HCT116 (cell line): ENCODE measurements around the gene ACKR3. TPM values are rescaled to one million over a fixed set of nuclear protein-coding genes. Genes with fewer than 3 reads are reported as not detected.

Experiments
- ATAC-seq: fragments of 200-7000 bp; cut with Tn5 transposase; 2 replicates; pipeline ENCODE4 v1.9.1; 2020; ENCODE audit warnings: mild to moderate bottlenecking, moderate library complexity
- BruUV-seq: library from RNA; stranded (reverse); fragments of 400-500 nt; replicated peaks from 2 replicates; lab custom pipeline; 2021; lab: Mats Ljungman, UMichigan
- CTCF ChIA-PET: fragments of 300-600 bp; sonication (Branson Sonifier 250); formaldehyde crosslinking; loops from one replicate; lab custom pipeline; 2021; ENCODE audit warnings: antibody characterized with exemption; lab: Charles Lee
- POLR2A ChIA-PET: fragments of 300-600, 350-600 bp; sonication (Branson Sonifier 250); formaldehyde crosslinking; loops from one replicate; lab custom pipeline; 2021; ENCODE audit warnings: antibody characterized with exemption; lab: Charles Lee
- RAD21 ChIA-PET, 2 experiments: fragments of 300-600 bp; sonication (Branson Sonifier 250); formaldehyde crosslinking; loops; one replicate each; lab custom pipeline; 2023; ENCODE audit warnings: low total read pairs in 2 of 2; ENCODE audit not compliant: uncharacterized antibody in 2 of 2, unreplicated experiment in 2 of 2, low non-redundant PET in 1 of 2; lab: Charles Lee
- DNase-seq: peaks from one replicate; pipeline ENCODE4 v3.0.0-alpha.2; 2010; ENCODE audit warnings: low read depth, low spot score
- H2AFZ ChIP-seq: fragments of 200-600 bp; shearing (Covaris generic), sonication (generic); 2 replicates; pipeline ENCODE4 v1.6.1; 2017; ENCODE audit warnings: low read depth, mixed run types, mixed read lengths, antibody characterized with exemption, low read length; ENCODE audit not compliant: poor library complexity, severe bottlenecking
- H3K27ac ChIP-seq: 2 replicates; pipeline ENCODE4 v1.5.1; 2012; ENCODE audit warnings: low read depth, low read length
- H3K27me3 ChIP-seq: fragments of 200-600 bp; sonication (generic); 2 replicates; pipeline ENCODE4 v1.6.1; 2016; ENCODE audit warnings: mixed run types, low read length, mixed read lengths; ENCODE audit not compliant: insufficient read depth
- H3K36me3 ChIP-seq, 2 experiments: fragments of 200-500 bp in 1 of 2; fragments of 200-600 bp in 1 of 2; sonication (Bioruptor generic) in 1 of 2; sonication (generic) in 1 of 2; 2 replicates each; pipeline versions ENCODE4 v1.5.1 to v1.6.1; 2014 to 2016; ENCODE audit warnings: low read length in 2 of 2, inconsistent platforms in 1 of 2, mixed read lengths in 1 of 2, mixed run types in 1 of 2; ENCODE audit not compliant: insufficient read depth in 2 of 2, control insufficient read depth in 1 of 2
- H3K4me1 ChIP-seq, 2 experiments: fragments of 200-600 bp in 1 of 2; sonication (generic) in 1 of 2; 2 replicates each; pipeline versions ENCODE4 v1.5.1 to v1.6.1; 2012 to 2017; ENCODE audit warnings: low read length in 2 of 2, inconsistent platforms in 1 of 2, mild to moderate bottlenecking in 1 of 2, mixed read lengths in 1 of 2, mixed run types in 1 of 2, moderate library complexity in 1 of 2; ENCODE audit not compliant: insufficient read depth in 2 of 2, control insufficient read depth in 1 of 2
- H3K4me2 ChIP-seq: fragments of 200-600 bp; sonication (generic); 2 replicates; pipeline ENCODE4 v1.6.1; 2017; ENCODE audit warnings: mixed run types, low read length, mixed read lengths
- H3K4me3 ChIP-seq, 2 experiments: fragments of 200-600 bp in 1 of 2; sonication (generic) in 1 of 2; replicated peaks in 1 of 2; 2 replicates each; pipeline ENCODE4 v1.5.1; 2011 to 2016; ENCODE audit warnings: low read length in 2 of 2, control low read depth in 1 of 2, low read depth in 1 of 2, mild to moderate bottlenecking in 1 of 2, mixed read lengths in 1 of 2, mixed run types in 1 of 2
- H3K79me2 ChIP-seq: fragments of 200-600 bp; sonication (generic); 2 replicates; pipeline ENCODE4 v1.6.1; 2017; ENCODE audit warnings: mild to moderate bottlenecking, mixed run types, low read length, moderate library complexity, mixed read lengths; ENCODE audit not compliant: insufficient read depth
- H3K9ac ChIP-seq: fragments of 200-600 bp; sonication (generic); 2 replicates; pipeline ENCODE4 v1.6.1; 2016; ENCODE audit warnings: low read length, mixed read lengths
- H3K9me2 ChIP-seq: fragments of 200-600 bp; sonication (generic), shearing (Covaris generic); 2 replicates; pipeline ENCODE4 v1.6.1; 2017; ENCODE audit warnings: mixed run types, mild to moderate bottlenecking, moderate library complexity; ENCODE audit not compliant: insufficient read depth
- H3K9me3 ChIP-seq, 2 experiments: fragments of 200-500 bp in 1 of 2; fragments of 200-600 bp in 1 of 2; sonication (Bioruptor generic) in 1 of 2; sonication (generic) in 1 of 2; 2 replicates each; pipeline ENCODE4 v1.6.1; 2014 to 2017; ENCODE audit warnings: low read length in 2 of 2, mixed read lengths in 2 of 2, inconsistent platforms in 1 of 2, low read depth in 1 of 2, mild to moderate bottlenecking in 1 of 2, mixed run types in 1 of 2, moderate library complexity in 1 of 2; ENCODE audit not compliant: control insufficient read depth in 1 of 2, insufficient read depth in 1 of 2
- H4K20me1 ChIP-seq: fragments of 200-600 bp; sonication (generic), shearing (Covaris generic); 2 replicates; pipeline ENCODE4 v1.6.1; 2017; ENCODE audit warnings: mixed run types, mild to moderate bottlenecking, moderate library complexity; ENCODE audit not compliant: insufficient read depth
- CEBPB ChIP-seq: IDR thresholded peaks from 2 replicates; pipeline ENCODE4 v1.6.1; 2012; ENCODE audit warnings: low read depth
- EGR1 ChIP-seq: IDR thresholded peaks from 2 replicates; pipeline ENCODE4 v1.6.1; 2012; ENCODE audit warnings: low read depth
- ELF1 ChIP-seq: IDR thresholded peaks from 2 replicates; pipeline ENCODE4 v1.6.1; 2012; ENCODE audit warnings: low read depth, borderline replicate concordance
- EZH2 ChIP-seq: fragments of 200-600 bp; sonication (generic); IDR thresholded peaks from 2 replicates; pipeline ENCODE4 v1.6.1; 2017; ENCODE audit warnings: antibody characterized with exemption, mixed run types
- EZH2phosphoT487 ChIP-seq: fragments of 200-600 bp; IDR thresholded peaks from 2 replicates; pipeline ENCODE4 v1.6.1; 2018; ENCODE audit warnings: antibody characterized with exemption, borderline replicate concordance
- JUND ChIP-seq: IDR thresholded peaks from 2 replicates; pipeline ENCODE4 v1.6.1; 2012
- POLR2A ChIP-seq: IDR thresholded peaks from 2 replicates; pipeline ENCODE4 v1.7.0; 2011; ENCODE audit warnings: borderline replicate concordance; ENCODE audit not compliant: insufficient read depth, insufficient read length; ENCODE audit errors: extremely low read depth
- POLR2AphosphoS5 ChIP-seq: IDR thresholded peaks from 2 replicates; pipeline ENCODE4 v1.6.1; 2011; ENCODE audit warnings: mild to moderate bottlenecking, low read depth, low read length, moderate library complexity
- SIN3A ChIP-seq: IDR thresholded peaks from 2 replicates; pipeline ENCODE4 v1.6.1; 2012; ENCODE audit warnings: low read depth
- SP1 ChIP-seq: IDR thresholded peaks from 2 replicates; pipeline ENCODE4 v1.6.1; 2012; ENCODE audit warnings: low read depth
- SRF ChIP-seq: IDR thresholded peaks from 2 replicates; pipeline ENCODE4 v1.6.1; 2012; ENCODE audit warnings: low read depth
- YY1 ChIP-seq: IDR thresholded peaks from 2 replicates; pipeline ENCODE4 v1.6.1; 2011; ENCODE audit warnings: low read length, low read depth, moderate library complexity, mild to moderate bottlenecking; ENCODE audit not compliant: insufficient replicate concordance; ENCODE audit errors: extremely low read depth
- ZFX ChIP-seq: fragments of 450-650 bp; IDR thresholded peaks from 2 replicates; pipeline ENCODE4 v1.6.1; 2017
- ZNF274 ChIP-seq: fragments of 200-500 bp; sonication (Bioruptor generic); IDR thresholded peaks from 2 replicates; pipeline ENCODE4 v1.6.1; 2014; ENCODE audit warnings: mild to moderate bottlenecking, low read depth, low read length, inconsistent platforms
- intact Hi-C: fragments of 100-400 bp; cut with micrococcal nuclease; formaldehyde crosslinking; loops from 2 replicates; pipeline ENCODE4 v1.10.0; 2022
- total RNA-seq: library from RNA; stranded (reverse); gene quantifications from one replicate; pipeline ENCODE4 v1.2.1, GENCODE V29; 2021; ENCODE audit not compliant: unreplicated experiment
- TF ChIP-seq, protein P1 (sequence below): IDR thresholded peaks from 2 replicates; pipeline ENCODE4 v1.6.1; 2012
- TF ChIP-seq, protein P2 (sequence below), 3 experiments: fragments of 200-600 bp in 1 of 3; sonication (generic) in 1 of 3; IDR thresholded peaks in 2 of 3; conservative IDR thresholded peaks in 1 of 3; 2 replicates each; pipeline ENCODE4 v1.5.1; 2012 to 2017; ENCODE audit warnings: low read depth in 2 of 3, low read length in 2 of 3, antibody characterized with exemption in 1 of 3, borderline replicate concordance in 1 of 3, control low read depth in 1 of 3, mild to moderate bottlenecking in 1 of 3, mixed read lengths in 1 of 3, mixed run types in 1 of 3, moderate library complexity in 1 of 3; ENCODE audit not compliant: insufficient read depth in 1 of 3
- TF ChIP-seq, protein P3 (sequence below): IDR thresholded peaks from 2 replicates; pipeline ENCODE4 v1.6.1; 2011; ENCODE audit warnings: mild to moderate bottlenecking, low read length, moderate library complexity; ENCODE audit not compliant: insufficient replicate concordance; ENCODE audit errors: extremely low read depth
- TF ChIP-seq, protein P4 (sequence below): IDR thresholded peaks from 2 replicates; pipeline ENCODE4 v1.6.1; 2012
- TF ChIP-seq, protein P5 (sequence below): IDR thresholded peaks from 2 replicates; pipeline ENCODE4 v1.6.1; 2012; ENCODE audit warnings: low read depth

ACKR3 gene
- total RNA-seq, 1 experiment from 2014 or later: 0.20 TPM

DNA sequence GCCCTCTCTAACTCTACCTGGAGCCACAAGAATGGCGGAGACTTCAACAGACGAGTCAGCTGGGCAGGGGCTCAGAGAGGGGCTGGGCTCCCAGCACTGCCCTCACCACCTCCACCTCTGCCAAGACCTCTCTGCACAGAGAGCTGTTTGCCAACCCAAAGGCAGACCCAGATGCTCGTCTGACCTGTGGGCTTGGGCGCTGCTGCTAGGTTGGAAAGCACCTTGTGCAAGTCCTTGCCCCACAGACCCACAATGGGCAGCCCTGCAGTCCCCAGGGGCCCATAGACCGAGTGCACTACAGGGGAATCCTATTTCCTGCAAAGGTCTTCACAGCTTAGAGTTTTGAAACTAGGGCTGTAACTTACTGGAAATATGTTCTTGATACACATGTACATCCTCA lies 13.3 kb downstream of the ACKR3 start:
- peaks cover 33% of the 10 kb centered on the region for H3K27me3 ChIP-seq
- no peaks in the 10 kb centered on the region for H3K9me2 ChIP-seq
- TF ChIP-seq ZFX (no peak), ELF1 (no peak), POLR2A (no peak), EZH2phosphoT487 (no peak), POLR2AphosphoS5 (no peak), CEBPB (no peak), SRF (no peak), JUND (no peak), YY1 (no peak), EGR1 (no peak), SP1 (no peak), ZNF274 (no peak), SIN3A (no peak), EZH2 (no peak)
- TF ChIP-seq, protein P1, sequence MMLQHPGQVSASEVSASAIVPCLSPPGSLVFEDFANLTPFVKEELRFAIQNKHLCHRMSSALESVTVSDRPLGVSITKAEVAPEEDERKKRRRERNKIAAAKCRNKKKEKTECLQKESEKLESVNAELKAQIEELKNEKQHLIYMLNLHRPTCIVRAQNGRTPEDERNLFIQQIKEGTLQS: no peak
- TF ChIP-seq, protein P2, sequence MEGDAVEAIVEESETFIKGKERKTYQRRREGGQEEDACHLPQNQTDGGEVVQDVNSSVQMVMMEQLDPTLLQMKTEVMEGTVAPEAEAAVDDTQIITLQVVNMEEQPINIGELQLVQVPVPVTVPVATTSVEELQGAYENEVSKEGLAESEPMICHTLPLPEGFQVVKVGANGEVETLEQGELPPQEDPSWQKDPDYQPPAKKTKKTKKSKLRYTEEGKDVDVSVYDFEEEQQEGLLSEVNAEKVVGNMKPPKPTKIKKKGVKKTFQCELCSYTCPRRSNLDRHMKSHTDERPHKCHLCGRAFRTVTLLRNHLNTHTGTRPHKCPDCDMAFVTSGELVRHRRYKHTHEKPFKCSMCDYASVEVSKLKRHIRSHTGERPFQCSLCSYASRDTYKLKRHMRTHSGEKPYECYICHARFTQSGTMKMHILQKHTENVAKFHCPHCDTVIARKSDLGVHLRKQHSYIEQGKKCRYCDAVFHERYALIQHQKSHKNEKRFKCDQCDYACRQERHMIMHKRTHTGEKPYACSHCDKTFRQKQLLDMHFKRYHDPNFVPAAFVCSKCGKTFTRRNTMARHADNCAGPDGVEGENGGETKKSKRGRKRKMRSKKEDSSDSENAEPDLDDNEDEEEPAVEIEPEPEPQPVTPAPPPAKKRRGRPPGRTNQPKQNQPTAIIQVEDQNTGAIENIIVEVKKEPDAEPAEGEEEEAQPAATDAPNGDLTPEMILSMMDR (IDR thresholded peaks at IDR 0.05 in 2 of 3, conservative IDR thresholded peaks at IDR 0.05 in 1 of 3; ENCODE audit: borderline replicate concordance in 1 of 3, insufficient read depth in 1 of 3, low read depth in 2 of 3, low read length in 2 of 3): no peak
- TF ChIP-seq, protein P3, sequence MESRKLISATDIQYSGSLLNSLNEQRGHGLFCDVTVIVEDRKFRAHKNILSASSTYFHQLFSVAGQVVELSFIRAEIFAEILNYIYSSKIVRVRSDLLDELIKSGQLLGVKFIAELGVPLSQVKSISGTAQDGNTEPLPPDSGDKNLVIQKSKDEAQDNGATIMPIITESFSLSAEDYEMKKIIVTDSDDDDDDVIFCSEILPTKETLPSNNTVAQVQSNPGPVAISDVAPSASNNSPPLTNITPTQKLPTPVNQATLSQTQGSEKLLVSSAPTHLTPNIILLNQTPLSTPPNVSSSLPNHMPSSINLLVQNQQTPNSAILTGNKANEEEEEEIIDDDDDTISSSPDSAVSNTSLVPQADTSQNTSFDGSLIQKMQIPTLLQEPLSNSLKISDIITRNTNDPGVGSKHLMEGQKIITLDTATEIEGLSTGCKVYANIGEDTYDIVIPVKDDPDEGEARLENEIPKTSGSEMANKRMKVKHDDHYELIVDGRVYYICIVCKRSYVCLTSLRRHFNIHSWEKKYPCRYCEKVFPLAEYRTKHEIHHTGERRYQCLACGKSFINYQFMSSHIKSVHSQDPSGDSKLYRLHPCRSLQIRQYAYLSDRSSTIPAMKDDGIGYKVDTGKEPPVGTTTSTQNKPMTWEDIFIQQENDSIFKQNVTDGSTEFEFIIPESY: no peak
- TF ChIP-seq, protein P4, sequence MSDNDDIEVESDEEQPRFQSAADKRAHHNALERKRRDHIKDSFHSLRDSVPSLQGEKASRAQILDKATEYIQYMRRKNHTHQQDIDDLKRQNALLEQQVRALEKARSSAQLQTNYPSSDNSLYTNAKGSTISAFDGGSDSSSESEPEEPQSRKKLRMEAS: no peak
- TF ChIP-seq, protein P5, sequence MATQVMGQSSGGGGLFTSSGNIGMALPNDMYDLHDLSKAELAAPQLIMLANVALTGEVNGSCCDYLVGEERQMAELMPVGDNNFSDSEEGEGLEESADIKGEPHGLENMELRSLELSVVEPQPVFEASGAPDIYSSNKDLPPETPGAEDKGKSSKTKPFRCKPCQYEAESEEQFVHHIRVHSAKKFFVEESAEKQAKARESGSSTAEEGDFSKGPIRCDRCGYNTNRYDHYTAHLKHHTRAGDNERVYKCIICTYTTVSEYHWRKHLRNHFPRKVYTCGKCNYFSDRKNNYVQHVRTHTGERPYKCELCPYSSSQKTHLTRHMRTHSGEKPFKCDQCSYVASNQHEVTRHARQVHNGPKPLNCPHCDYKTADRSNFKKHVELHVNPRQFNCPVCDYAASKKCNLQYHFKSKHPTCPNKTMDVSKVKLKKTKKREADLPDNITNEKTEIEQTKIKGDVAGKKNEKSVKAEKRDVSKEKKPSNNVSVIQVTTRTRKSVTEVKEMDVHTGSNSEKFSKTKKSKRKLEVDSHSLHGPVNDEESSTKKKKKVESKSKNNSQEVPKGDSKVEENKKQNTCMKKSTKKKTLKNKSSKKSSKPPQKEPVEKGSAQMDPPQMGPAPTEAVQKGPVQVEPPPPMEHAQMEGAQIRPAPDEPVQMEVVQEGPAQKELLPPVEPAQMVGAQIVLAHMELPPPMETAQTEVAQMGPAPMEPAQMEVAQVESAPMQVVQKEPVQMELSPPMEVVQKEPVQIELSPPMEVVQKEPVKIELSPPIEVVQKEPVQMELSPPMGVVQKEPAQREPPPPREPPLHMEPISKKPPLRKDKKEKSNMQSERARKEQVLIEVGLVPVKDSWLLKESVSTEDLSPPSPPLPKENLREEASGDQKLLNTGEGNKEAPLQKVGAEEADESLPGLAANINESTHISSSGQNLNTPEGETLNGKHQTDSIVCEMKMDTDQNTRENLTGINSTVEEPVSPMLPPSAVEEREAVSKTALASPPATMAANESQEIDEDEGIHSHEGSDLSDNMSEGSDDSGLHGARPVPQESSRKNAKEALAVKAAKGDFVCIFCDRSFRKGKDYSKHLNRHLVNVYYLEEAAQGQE: no peak
- no peak for DNase-seq
- no peak overlapping the region for H2AFZ ChIP-seq
- H3K9me3 ChIP-seq: no peaks in the 10 kb centered on the region
- no peak overlapping the region for H3K4me2 ChIP-seq
- BruUV-seq: no TSS peak
- no peaks in the 10 kb centered on the region for H3K4me1 ChIP-seq
- no peak for ATAC-seq
- H3K36me3 ChIP-seq: no peaks in the 10 kb centered on the region
- no peak overlapping the region for H3K27ac ChIP-seq
- POLR2A ChIA-PET: no interaction called here
- no peaks in the 10 kb centered on the region for H3K79me2 ChIP-seq
- RAD21 ChIA-PET: no interaction called here
- H3K9ac ChIP-seq: no peak overlapping the region
- intact Hi-C loops: no loop called here
- CTCF ChIA-PET: no interaction called here
- no peaks in the 10 kb centered on the region for H4K20me1 ChIP-seq
- no peak overlapping the region for H3K4me3 ChIP-seq
